ENCODE measurements around the gene RPS21.

The RPS21 gene

DNA sequence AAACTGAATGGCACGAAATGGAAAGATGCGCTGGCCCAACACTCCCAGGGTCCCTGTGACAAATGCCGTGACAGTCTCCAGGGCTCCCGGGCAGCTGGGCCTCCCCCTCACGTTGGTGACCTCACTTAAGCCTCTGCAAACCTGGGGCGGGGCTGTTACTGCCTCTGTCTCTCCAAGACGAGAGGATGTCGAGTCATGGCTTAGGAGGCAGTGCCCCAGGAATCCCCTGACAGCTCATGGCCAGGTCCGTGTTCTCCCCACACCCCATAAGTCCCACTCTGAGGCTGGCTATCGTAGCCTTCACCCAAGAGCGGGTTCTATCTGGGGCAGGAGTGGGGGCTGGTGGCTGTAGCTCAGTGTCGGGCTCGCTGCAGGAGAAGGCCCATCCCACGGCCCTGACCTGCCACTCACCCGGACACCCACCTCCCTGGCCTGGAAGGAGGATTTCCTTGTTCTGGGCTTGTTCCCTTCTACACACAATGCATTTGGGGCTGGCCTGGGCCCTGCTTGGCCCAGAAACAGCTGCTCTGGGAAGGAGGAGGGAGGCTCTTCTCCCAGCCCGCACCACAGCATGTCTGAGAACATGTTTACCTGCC, 5.6 kb upstream of the RPS21 start:
- peaks cover 13 to 20% of the 10 kb centered on the region in 2 experiments for H3K36me3 ChIP-seq (ENCODE audit: control insufficient read depth in 1 of 2, insufficient read depth in 2 of 2, low read depth in 1 of 2, low read length in 2 of 2)
- peak overlapping the region in 1 of 2 experiments; percentile 4 for H3K18ac ChIP-seq (ENCODE audit: low read depth in 1 of 2, low read length in 2 of 2)
- H2BK120ac ChIP-seq (ENCODE audit: low read depth, low read length): no peak overlapping the region
- no peak overlapping the region for H2BK5ac ChIP-seq (ENCODE audit: low read depth, low read length, poor library complexity, severe bottlenecking)
- H3K79me1 ChIP-seq (replicated peaks; ENCODE audit: low read length, poor library complexity, severe bottlenecking): peaks cover 17% of the 10 kb centered on the region
- H2BK15ac ChIP-seq (ENCODE audit: low read depth, poor library complexity, severe bottlenecking): no peak overlapping the region
- no peak overlapping the region for H3K23ac ChIP-seq (ENCODE audit: low read length in 2 of 2)
- no peak overlapping the region for H3K27ac ChIP-seq (ENCODE audit: low read length, poor library complexity, severe bottlenecking)
- peaks cover 42% of the 10 kb centered on the region for H3K4me1 ChIP-seq (ENCODE audit: control insufficient read depth, insufficient read depth, low read depth, low read length)
- no peak overlapping the region for H3K4me3 ChIP-seq (ENCODE audit: insufficient read depth in 1 of 2, low read depth in 1 of 2, low read length in 2 of 2)
- H2AFZ ChIP-seq (ENCODE audit: low read depth, low read length): no peak overlapping the region
- H3K14ac ChIP-seq (ENCODE audit: low read length in 2 of 2): no peak overlapping the region
- H2AK5ac ChIP-seq (ENCODE audit: low read length, severe bottlenecking): peak overlapping the region; percentile 23
- no peak for DNase-seq
- no peaks in the 10 kb centered on the region for H3K27me3 ChIP-seq (ENCODE audit: control insufficient read depth in 1 of 2, insufficient read depth in 1 of 2, low read length in 2 of 2)
- H4K91ac ChIP-seq (ENCODE audit: low read length): no peak overlapping the region
- 71% methylated on average over 13 of the region's 16 CpGs for WGBS
- H2BK12ac ChIP-seq (ENCODE audit: low read length in 2 of 2): peak overlapping the region in 1 of 2 experiments; percentile 49
- H4K8ac ChIP-seq (ENCODE audit: low read length): no peak overlapping the region
- no peak overlapping the region for H3K4me2 ChIP-seq (ENCODE audit: low read length, poor library complexity, severe bottlenecking)
- no peak overlapping the region for H3K4ac ChIP-seq (ENCODE audit: low read depth in 1 of 2, low read length in 2 of 2)
- no peaks in the 10 kb centered on the region for H3K9me3 ChIP-seq (ENCODE audit: control insufficient read depth, low read length)
- H3K9ac ChIP-seq (ENCODE audit: low read length): peak overlapping the region; percentile 36

DNA sequence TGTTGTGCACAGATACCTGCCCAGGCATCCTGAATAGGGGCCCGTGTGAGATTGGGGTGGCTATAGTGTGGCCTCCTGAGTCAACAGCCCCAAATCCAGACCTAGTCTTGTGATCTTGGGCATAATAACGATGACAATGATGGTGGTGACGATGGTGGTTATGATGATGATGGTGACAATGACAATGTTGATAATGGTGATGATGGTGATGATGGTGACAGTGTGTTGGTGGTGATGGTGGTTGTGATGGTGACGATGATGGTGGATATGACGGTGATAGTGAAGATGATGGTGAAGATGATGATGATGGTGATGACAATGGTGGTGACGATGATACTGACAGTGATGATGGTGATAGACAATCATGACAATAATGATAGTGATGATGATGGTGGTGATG, 5.1 kb upstream of the RPS21 start:
- Histone ChIP-seq H2BK15ac (ENCODE audit: low read depth, poor library complexity, severe bottlenecking) (no peak overlapping the region), H2BK5ac (ENCODE audit: low read depth, low read length, poor library complexity, severe bottlenecking) (no peak overlapping the region), H3K18ac (ENCODE audit: low read depth in 1 of 2, low read length in 2 of 2) (no peak overlapping the region), H3K4me2 (ENCODE audit: low read length, poor library complexity, severe bottlenecking) (no peak overlapping the region), H2BK120ac (ENCODE audit: low read depth, low read length) (no peak overlapping the region), H4K8ac (ENCODE audit: low read length) (no peak overlapping the region), H2BK12ac (ENCODE audit: low read length in 2 of 2) (no peak overlapping the region), H3K4me1 (ENCODE audit: control insufficient read depth, insufficient read depth, low read depth, low read length) (peaks cover 37% of the 10 kb centered on the region), H3K9ac (ENCODE audit: low read length) (no peak overlapping the region), H2AFZ (ENCODE audit: low read depth, low read length) (no peak overlapping the region), H2AK5ac (ENCODE audit: low read length, severe bottlenecking) (no peak overlapping the region), H3K4me3 (ENCODE audit: insufficient read depth in 1 of 2, low read depth in 1 of 2, low read length in 2 of 2) (no peak overlapping the region), H4K91ac (ENCODE audit: low read length) (no peak overlapping the region), H3K36me3 (ENCODE audit: control insufficient read depth in 1 of 2, insufficient read depth in 2 of 2, low read depth in 1 of 2, low read length in 2 of 2) (peaks cover 13 to 19% of the 10 kb centered on the region in 2 experiments), H3K23ac (ENCODE audit: low read length in 2 of 2) (no peak overlapping the region), H3K27me3 (ENCODE audit: control insufficient read depth in 1 of 2, insufficient read depth in 1 of 2, low read length in 2 of 2) (no peaks in the 10 kb centered on the region), H3K9me3 (ENCODE audit: control insufficient read depth, low read length) (no peaks in the 10 kb centered on the region), H3K27ac (ENCODE audit: low read length, poor library complexity, severe bottlenecking) (no peak overlapping the region), H3K4ac (ENCODE audit: low read depth in 1 of 2, low read length in 2 of 2) (no peak overlapping the region), H3K79me1 (replicated peaks; ENCODE audit: low read length, poor library complexity, severe bottlenecking) (peaks cover 17% of the 10 kb centered on the region), H3K14ac (ENCODE audit: low read length in 2 of 2) (no peak overlapping the region)
- no peak for DNase-seq
- 83% methylated on average over 6 of the region's 6 CpGs for WGBS

DNA sequence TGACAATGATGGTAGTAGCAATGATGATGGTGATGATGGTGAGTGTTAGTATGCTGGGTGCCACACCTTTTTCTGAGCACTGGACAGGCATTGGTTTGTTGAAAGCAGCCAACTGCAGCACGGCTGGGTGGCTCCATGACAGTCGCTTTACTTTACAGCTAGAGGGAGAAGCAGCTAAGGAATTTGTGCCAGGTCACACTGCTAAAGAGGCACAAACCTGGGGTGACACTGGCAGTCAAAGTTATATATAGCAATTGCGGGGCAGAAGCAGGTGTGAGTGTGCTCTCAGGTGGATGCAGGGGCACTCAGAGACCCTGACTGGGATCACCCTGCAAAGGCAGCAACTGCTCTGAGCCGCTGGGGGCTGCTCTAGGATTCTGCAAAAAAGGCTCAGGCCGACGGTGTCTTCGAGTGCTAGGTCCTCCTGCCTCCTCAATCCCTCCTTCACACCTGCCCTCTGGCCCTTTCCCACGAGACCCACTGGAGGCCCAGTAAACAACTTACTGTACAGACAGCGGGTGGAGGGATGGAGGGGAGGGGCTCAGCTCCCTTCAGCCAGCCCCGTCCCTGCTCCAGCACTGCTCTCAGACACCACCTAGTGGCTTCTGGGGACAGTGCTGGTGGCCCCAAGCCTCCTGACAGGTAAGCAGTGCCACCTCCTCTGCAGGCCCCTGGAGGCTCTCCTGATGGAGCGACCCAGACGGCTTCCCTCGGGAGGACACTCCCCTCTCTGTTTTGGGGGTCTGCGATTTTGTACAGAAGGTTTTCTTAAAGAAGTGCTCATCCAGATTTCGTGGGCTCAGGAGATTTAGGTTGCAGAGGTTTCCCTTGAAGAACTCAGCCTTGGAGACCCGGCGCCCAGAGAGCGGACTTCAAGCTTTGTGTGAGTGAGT, 4.4 kb upstream of the RPS21 start:
- Histone ChIP-seq H3K14ac (ENCODE audit: low read length in 2 of 2) (no peak overlapping the region), H2AK5ac (ENCODE audit: low read length, severe bottlenecking) (no peak overlapping the region), H3K27me3 (ENCODE audit: control insufficient read depth in 1 of 2, insufficient read depth in 1 of 2, low read length in 2 of 2) (no peaks in the 10 kb centered on the region), H3K23ac (ENCODE audit: low read length in 2 of 2) (no peak overlapping the region), H3K27ac (ENCODE audit: low read length, poor library complexity, severe bottlenecking) (no peak overlapping the region), H3K9me3 (ENCODE audit: control insufficient read depth, low read length) (no peaks in the 10 kb centered on the region), H3K4ac (ENCODE audit: low read depth in 1 of 2, low read length in 2 of 2) (no peak overlapping the region), H2AFZ (ENCODE audit: low read depth, low read length) (no peak overlapping the region), H2BK15ac (ENCODE audit: low read depth, poor library complexity, severe bottlenecking) (peak overlapping the region; percentile 33), H2BK5ac (ENCODE audit: low read depth, low read length, poor library complexity, severe bottlenecking) (no peak overlapping the region), H3K4me1 (ENCODE audit: control insufficient read depth, insufficient read depth, low read depth, low read length) (peaks cover 33% of the 10 kb centered on the region), H3K36me3 (ENCODE audit: control insufficient read depth in 1 of 2, insufficient read depth in 2 of 2, low read depth in 1 of 2, low read length in 2 of 2) (peaks cover 13 to 17% of the 10 kb centered on the region in 2 experiments), H2BK120ac (ENCODE audit: low read depth, low read length) (no peak overlapping the region), H3K4me2 (ENCODE audit: low read length, poor library complexity, severe bottlenecking) (no peak overlapping the region), H3K4me3 (ENCODE audit: insufficient read depth in 1 of 2, low read depth in 1 of 2, low read length in 2 of 2) (no peak overlapping the region), H4K8ac (ENCODE audit: low read length) (peak overlapping the region; percentile 51), H3K9ac (ENCODE audit: low read length) (no peak overlapping the region), H4K91ac (ENCODE audit: low read length) (peak overlapping the region; percentile 35), H2BK12ac (ENCODE audit: low read length in 2 of 2) (peak overlapping the region in 1 of 2 experiments; percentile 6), H3K79me1 (replicated peaks; ENCODE audit: low read length, poor library complexity, severe bottlenecking) (peaks cover 17% of the 10 kb centered on the region), H3K18ac (ENCODE audit: low read depth in 1 of 2, low read length in 2 of 2) (no peak overlapping the region)
- 52% methylated on average over 11 of the region's 18 CpGs for WGBS
- peak; percentile 83 for DNase-seq

DNA sequence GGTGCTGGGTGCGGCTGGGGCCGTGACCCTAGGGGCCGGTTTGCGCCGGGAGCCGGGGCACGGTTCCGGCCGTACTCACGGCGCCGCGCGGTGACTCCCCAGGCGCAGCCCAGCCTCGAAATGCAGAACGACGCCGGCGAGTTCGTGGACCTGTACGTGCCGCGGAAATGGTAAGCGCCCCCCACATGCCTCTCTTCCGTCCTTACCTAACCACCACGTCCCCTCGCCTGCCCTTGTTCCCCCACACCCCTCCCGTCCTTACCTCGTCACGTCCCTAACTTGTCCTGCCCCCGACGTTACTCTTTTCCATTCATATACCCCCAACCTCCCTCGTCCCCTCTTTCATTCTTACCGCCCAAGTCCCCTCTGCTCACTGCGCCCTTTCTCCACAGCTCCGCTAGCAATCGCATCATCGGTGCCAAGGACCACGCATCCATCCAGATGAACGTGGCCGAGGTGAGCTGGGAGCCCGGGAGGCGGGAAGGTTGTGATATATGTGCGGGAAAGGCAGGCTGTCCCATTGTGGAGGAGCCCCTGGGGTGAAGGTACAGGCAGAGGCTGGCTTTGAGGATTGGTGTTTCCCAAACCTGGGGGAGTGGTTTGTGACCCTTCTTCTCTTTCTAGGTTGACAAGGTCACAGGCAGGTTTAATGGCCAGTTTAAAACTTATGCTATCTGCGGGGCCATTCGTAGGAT, 463 bp downstream of the RPS21 start:
- peak overlapping the region; percentile 96 for H3K9ac ChIP-seq (ENCODE audit: low read length)
- peak overlapping the region in 1 of 2 experiments; percentile 91 for H3K14ac ChIP-seq (ENCODE audit: low read length in 2 of 2)
- H3K4me3 ChIP-seq (ENCODE audit: insufficient read depth in 1 of 2, low read depth in 1 of 2, low read length in 2 of 2): peak overlapping the region; percentile 89 to 98
- peak overlapping the region in 1 of 2 experiments; percentile 12 for H2BK12ac ChIP-seq (ENCODE audit: low read length in 2 of 2)
- H3K27ac ChIP-seq (ENCODE audit: low read length, poor library complexity, severe bottlenecking): peak overlapping the region; percentile 10
- peaks cover 18% of the 10 kb centered on the region for H3K79me1 ChIP-seq (replicated peaks; ENCODE audit: low read length, poor library complexity, severe bottlenecking)
- peaks cover 44 to 50% of the 10 kb centered on the region in 2 experiments for H3K36me3 ChIP-seq (ENCODE audit: control insufficient read depth in 1 of 2, insufficient read depth in 2 of 2, low read depth in 1 of 2, low read length in 2 of 2)
- H3K18ac ChIP-seq (ENCODE audit: low read depth in 1 of 2, low read length in 2 of 2): peak overlapping the region; percentile 64 to 67
- H3K4me2 ChIP-seq (ENCODE audit: low read length, poor library complexity, severe bottlenecking): peak overlapping the region; percentile 65
- peak overlapping the region; percentile 23 for H2BK120ac ChIP-seq (ENCODE audit: low read depth, low read length)
- peak overlapping the region; percentile 22 to 64 for H3K4ac ChIP-seq (ENCODE audit: low read depth in 1 of 2, low read length in 2 of 2)
- peak overlapping the region; percentile 57 for H2AK5ac ChIP-seq (ENCODE audit: low read length, severe bottlenecking)
- H3K23ac ChIP-seq (ENCODE audit: low read length in 2 of 2): no peak overlapping the region
- H3K27me3 ChIP-seq (ENCODE audit: control insufficient read depth in 1 of 2, insufficient read depth in 1 of 2, low read length in 2 of 2): no peaks in the 10 kb centered on the region
- H3K9me3 ChIP-seq (ENCODE audit: control insufficient read depth, low read length): no peaks in the 10 kb centered on the region
- DNase-seq: no peak
- WGBS: 5% methylated on average over 45 of the region's 47 CpGs
- H2BK15ac ChIP-seq (ENCODE audit: low read depth, poor library complexity, severe bottlenecking): no peak overlapping the region
- H3K4me1 ChIP-seq (ENCODE audit: control insufficient read depth, insufficient read depth, low read depth, low read length): peaks cover 26% of the 10 kb centered on the region
- peak overlapping the region; percentile 62 for H4K91ac ChIP-seq (ENCODE audit: low read length)
- no peak overlapping the region for H2BK5ac ChIP-seq (ENCODE audit: low read depth, low read length, poor library complexity, severe bottlenecking)
- H2AFZ ChIP-seq (ENCODE audit: low read depth, low read length): no peak overlapping the region
- peak overlapping the region; percentile 19 for H4K8ac ChIP-seq (ENCODE audit: low read length)

Measured in mesenchymal stem cell (in vitro differentiated cells and primary cell).